Activated CD8-positive, alpha-beta memory T cell treated with anti-CD3 and anti-CD28 coated beads, Interleukin-2, amount 50 U/mL, for 24 hours (primary cell): ENCODE data around the gene MACROD2.

ENCODE experiments used
- DNase-seq: peaks from one replicate; pipeline ENCODE4 v3.0.0-alpha.2; 2020; ENCODE audit errors: extremely low read depth

The MACROD2 gene

DNA sequence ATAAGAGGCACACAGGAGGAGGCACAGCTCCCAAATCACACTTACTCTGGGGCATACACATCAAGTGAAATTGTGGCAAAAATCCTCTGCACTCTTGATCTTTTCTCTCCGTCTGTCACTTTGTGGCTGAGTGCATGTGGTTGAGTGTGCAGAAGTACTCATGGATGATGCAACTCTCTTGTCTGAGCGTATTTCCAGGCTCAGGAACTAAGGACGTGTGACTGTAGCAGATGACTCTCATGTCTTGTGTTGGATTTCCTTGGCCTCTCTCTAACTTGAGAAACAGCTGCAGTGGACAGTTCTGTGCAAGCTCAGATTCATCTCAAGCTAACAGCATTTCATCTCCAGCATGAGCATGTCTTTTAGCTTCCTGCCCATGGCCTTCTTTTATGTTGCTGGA, 587.5 kb downstream of the MACROD2 start:
- no peak for DNase-seq

- DNase-seq: no peak
These were observed 588.1 kb downstream of the MACROD2 start for GRCh38 chr20:14583413-14583812.

- DNase-seq: no peak
These were observed 594.1 kb downstream of the MACROD2 start for GRCh38 chr20:14589383-14589782.

GRCh38 chr20:14595051-14595450, 599.7 kb downstream of the MACROD2 start:
- DNase-seq: no peak

- no peak for DNase-seq
These were observed 601.9 kb downstream of the MACROD2 start for GRCh38 chr20:14597206-14597715.

- no peak for DNase-seq
These were observed 604.3 kb downstream of the MACROD2 start for GRCh38 chr20:14599613-14600012.

DNA sequence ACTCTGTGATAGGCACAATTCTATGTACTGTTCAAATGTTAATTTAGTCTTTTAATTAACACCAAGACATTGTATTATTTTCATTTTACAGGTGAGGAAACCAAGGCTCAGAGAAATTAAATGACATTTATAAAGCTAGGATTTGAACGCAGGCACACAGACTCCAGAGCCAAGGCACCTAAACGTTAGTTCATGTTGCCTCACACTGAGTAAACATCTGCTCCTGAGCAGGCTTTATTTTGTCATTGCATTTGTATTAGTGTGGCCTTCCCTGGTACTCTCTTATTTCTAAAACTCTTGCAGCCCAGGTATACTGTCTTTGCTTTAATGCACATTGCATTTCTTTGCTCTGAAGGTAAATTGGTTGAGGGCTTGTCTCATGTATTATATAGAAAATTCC, 605.2 kb downstream of the MACROD2 start:
- no peak for DNase-seq

DNA sequence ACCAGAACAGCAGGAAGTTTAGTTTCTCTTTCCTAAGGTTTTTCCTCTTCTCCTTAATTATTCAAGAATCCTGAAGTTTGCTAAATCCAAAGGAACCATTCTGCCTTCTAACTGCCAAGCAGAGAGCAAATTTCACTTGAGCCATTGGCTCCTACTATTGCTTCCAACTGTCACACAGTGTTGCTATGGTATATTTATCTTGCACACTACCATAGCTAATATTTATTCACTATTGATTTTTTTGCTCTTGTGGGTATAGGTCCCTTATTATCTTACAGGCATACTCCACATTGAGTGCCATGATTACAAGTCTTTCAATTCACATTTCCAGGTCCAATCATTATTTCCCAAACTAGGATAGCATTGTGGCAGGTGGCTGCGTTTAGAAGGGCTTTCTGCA, 608.8 kb downstream of the MACROD2 start:
- no peak for DNase-seq

GRCh38 chr20:14609328-14610221, 614.3 kb downstream of the MACROD2 start:
- no peak for DNase-seq

DNA sequence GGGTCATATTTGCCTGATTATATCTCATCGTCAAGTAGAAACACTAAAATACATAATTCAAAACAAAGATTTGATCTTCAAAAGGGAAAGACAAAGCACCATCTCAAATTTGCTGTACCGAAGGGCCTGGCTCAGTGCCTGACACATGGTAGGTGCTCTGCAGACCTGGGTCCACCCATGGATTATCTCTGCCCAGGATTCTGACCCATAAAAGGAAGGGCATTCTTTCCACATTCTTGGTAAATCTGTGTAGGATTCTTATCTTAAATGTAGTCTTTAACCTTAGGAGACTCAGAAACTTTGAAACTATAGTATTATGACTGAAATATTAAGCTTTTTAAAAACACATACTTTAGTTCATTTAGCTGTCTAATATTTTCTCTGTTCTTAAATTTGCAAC, 616.2 kb downstream of the MACROD2 start:
- no peak for DNase-seq

GRCh38 chr20:14612391-14612790, 617.1 kb downstream of the MACROD2 start:
- DNase-seq: no peak

- no peak for DNase-seq
These were observed 620.7 kb downstream of the MACROD2 start for GRCh38 chr20:14616003-14616402.

GRCh38 chr20:14617123-14617522, 621.8 kb downstream of the MACROD2 start:
- no peak for DNase-seq

GRCh38 chr20:14619411-14619810, 624.1 kb downstream of the MACROD2 start:
- no peak for DNase-seq

- DNase-seq: no peak
These were observed 627.5 kb downstream of the MACROD2 start for GRCh38 chr20:14622796-14623195.

GRCh38 chr20:14631011-14631410, 635.7 kb downstream of the MACROD2 start:
- DNase-seq: no peak

DNA sequence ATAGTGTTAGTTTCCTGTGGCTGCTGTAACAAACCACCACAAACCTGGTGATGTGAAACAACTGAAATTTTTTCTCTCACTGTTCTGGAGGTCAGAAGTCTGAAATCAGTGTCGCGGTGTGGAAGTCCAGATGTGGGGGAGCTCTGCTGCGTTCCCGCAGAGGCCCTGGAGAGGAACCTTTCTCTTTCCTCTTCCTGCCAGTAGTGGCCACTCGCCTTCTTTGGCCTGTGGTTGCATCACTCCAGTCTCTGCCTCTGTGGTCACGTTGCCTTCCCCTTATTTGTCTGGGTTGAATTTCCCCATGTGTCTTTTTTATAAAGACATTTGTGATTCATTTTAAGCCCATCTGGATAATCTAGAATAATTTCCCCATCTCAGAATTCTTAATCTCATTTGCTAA, 637.6 kb downstream of the MACROD2 start:
- DNase-seq: no peak

GRCh38 chr20:14633507-14633906, 638.2 kb downstream of the MACROD2 start:
- DNase-seq: no peak

- DNase-seq: no peak
These were observed 639.3 kb downstream of the MACROD2 start for GRCh38 chr20:14634665-14635064.

- DNase-seq: no peak
These were observed 642.1 kb downstream of the MACROD2 start for GRCh38 chr20:14637441-14637840.

DNA sequence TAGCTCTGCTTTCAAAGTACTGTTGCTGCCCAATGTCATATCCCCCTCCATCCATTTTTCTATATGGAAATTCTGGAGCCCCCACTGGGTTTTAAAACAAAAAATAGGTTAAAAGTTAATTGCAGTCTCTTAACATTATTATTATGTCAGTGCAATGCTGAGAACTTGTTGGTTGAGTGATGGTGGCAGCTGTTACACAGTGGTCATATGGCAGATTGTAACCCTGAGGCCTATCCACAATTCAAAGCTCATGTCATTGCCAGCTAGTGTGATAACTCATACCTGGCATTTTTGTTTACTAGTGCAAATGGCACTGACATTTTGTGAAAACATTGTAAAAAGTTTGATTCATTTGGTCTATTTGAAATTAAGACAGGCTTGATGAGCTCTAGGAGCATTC, 647.8 kb downstream of the MACROD2 start:
- DNase-seq: no peak

DNA sequence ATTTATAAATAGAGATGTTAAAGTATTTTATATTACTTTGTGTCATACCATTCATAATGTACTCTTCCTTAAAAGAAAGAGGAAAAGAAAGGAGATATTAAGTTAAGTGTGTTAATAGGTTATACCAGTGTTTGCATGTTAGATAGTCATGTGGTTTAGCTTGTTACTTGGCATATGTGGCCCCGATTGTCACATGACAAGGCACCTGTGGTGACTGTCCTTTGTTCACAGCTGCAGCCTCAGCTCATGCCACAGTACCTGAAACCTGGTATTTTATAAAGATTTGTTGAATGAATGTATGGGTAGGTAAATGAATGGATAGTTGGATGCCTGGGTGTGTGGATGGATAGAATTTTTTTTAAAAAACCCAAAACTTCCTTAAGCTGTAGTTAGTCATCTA, 648.2 kb downstream of the MACROD2 start:
- no peak for DNase-seq

GRCh38 chr20:14644306-14645097, 649.2 kb downstream of the MACROD2 start:
- DNase-seq: no peak
